HG03103 (cell line): Measurements from ENCODE around the gene C7.
"Not testable (repeated sequence)": the region's sequence is repeated elsewhere in the genome, so short reads cannot be mapped to it uniquely, and the experiment has no call there.

Source experiments
- ATAC-seq: cut with Tn5 transposase; IDR thresholded peaks from one replicate; pipeline ENCODE4 v1.9.1; 2021; ENCODE audit warnings: low read depth; ENCODE audit not compliant: unreplicated experiment

C7 gene

DNA sequence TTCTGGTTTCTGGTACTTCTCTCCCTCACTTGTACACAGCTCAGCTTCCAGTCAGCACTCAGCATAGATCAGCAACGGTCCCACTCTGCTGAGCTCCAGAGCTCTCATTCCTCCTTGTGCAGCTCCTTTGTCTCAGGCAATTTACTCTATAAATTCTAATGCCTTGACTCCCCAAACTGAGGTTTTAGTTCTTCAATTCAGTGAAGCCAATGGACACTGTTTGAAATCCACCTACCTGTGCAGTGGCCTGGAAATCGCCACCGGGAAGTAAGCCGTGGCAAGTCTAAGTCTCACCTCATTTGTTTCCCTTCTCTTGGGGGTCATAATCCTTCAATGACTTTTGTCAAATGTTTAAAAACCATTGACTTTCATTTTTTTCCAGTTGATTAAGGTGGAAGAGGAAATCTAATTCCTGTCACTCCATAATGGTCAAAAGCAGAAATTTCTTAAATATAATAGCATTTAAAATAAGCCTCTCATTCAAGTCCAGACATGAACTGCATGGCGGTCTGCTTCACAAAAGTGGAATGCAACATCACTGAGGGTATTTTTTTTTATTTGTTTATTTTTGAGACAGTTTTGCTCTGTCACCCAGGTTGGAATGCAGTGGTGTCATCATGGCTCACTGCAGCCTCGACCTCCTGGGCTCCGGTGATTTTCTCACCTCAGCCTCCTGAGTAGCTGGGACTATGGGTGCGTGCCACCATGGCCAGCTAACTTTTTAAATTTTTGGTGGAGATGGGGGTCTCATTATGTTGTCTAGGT is 79.6 kb downstream of the C7 start:
- ATAC-seq: no peak

DNA sequence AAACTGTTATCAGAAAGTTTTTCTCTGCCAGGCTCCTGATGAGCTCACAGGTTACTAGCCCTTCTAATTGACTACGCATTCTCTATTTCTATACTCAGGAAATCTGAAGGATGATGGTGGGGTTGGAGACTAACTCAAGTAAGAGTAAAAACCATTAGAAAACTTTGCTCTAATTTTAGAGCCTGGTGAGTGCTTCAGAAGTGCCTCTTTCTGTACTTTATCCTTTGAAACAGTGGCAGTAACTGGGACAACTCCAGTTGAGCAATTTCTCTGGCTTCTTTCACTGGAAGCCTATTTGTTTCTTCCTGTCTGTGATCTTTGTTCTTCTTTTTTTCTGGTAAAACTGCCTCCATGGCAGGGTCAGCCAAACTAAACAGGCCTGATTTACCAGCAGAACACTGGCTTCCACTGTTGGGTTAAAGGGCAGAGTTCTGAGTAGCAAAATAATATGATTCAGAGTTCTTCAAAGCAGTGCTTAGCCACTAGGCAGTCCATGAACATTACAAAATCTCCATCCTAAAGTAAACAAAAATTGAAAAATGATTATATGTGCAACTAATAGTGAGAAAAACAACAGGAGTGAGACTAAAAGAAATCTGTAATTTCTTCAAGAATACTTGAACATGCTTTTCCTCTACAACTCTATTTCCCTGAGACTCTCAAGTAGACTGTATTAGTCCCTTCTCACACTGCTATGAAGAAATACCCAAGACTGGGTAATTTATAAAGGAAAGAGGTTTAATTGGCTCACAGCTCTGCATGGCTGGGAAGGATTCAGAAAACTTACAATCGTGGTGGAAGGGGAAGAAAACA is 82.1 kb downstream of the C7 start:
- no peak for ATAC-seq

DNA sequence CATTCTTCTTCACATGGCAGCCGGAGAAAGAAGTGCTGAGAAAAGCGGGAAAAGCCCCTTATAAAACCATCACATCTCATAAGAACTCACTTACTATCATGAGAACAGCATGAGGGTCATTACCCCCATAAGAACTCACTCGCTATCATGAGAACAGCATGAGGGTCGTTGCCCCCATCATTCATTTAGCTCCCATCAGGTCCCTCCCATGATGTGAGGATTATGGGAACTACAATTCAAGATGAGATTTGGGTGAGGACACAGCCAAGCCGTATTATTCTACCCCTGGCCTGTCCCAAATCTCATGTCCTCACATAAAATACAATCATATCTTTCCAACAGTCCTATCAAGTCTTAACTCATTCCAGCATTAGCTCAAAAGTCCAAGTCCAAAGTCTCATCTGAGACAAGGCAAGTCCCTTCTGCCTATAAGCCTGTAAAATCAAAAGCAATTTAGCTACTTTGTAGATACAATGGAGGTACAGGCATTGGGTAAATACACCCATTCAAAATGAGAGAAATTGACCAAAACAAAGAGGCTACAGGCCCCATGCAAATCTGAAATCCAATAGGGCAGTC is 82.8 kb downstream of the C7 start:
- ATAC-seq: no peak

DNA sequence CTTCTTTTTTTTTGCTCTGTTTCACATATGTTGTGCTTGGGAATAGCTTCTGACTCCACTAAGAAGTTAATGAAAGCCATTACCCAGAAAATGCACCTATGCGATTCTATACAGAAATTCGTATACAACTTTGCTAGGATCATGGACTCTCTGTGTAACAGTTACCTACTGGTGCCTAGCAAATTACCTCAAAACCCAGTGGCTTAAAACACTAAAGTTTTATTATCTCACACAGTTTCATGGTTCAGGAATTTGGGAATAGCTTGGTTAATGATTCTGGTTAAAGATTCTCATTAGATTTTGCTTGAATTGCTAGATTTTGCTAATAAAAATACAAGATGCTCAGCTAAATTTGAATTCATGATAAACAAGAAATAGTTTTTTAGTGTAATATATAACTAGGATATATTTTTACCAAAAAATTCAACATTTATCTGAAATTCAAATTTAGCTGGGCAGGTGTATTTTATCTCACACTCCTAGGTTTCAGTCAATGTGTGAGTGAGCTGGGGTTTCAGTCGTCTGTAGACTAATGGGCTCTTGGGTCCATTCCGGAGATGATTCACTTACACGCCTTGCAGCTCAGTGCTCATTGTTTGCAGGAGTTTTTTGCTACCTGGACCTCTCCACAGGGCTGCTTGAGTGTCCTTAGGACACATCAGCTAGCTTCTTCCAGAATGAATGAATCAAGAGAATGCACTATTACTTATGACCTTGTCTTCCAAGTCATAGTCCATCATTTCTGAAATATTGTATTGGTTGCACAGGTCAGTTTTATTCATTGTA is 86.7 kb downstream of the C7 start:
- no peak for ATAC-seq

DNA sequence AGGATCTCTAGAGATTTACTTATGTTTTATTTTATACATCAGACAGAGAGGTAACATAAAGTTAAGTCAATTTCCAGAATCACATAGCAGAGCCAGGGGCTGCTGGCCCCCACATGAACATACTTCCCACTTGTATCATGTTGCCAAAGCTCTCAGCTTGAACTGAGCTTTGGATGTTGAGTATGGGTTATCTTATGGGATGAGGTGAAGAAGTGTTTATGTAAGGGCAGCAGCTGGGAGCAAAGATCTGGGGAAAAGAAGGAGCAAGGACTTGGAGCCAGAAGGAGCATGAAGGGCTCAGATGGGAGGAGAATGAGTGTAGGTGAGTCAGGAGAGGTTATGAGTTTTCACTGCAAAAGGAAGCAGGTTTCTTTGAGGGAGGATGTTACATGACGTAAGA is 89.8 kb downstream of the C7 start:
- ATAC-seq: no peak

DNA sequence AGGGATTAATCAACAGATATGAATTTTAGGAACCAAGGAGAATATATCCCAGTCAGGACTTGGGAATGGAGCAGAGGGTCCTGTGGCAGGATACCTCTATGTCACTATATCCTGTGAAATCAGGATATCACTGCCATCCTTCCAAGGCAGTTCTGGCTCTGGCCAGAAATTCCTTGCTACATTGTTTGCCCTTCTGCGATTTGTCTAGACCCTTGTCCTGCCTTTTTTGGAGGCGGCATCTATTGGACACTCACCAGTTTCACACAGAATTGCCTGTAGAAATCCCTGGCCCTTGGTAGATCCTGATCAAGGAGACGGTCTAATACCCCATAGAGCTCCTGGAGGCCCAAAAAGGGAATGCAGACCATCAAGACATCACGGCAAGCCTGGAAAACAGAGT is 90.7 kb downstream of the C7 start:
- ATAC-seq: no peak

DNA sequence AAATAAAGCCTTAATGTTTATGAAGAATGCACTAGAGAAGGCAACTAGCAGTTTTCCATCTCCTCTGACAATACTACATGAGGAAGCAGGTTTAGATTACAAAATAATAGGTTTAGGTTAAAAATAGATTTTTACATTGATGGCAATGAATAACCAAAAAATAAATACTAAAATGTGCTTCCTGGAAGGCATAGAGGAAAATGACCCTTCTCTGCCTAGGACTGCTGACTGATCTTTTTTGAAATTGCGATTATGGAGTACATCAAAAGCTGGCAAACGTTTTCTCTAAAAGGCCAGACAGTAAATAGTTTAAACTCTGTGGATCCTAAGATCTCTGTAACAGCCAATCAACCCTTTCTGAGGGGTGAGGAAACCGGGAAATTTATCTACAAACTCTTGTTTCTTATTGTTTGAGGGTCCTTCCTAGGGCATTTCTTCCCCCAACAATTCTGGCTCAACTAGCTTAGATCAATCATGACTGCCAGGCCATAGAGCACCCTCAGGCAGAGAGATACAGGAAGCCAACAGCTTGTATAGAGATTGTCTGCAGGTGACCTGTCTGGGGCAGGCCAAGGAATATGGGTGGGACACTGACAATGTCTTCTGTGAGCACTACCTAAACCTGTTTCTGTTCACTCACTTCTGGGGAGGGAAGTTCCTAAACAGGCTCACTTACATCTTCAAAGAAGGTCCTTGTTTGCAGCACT is 94.5 kb downstream of the C7 start:
- no peak for ATAC-seq

DNA sequence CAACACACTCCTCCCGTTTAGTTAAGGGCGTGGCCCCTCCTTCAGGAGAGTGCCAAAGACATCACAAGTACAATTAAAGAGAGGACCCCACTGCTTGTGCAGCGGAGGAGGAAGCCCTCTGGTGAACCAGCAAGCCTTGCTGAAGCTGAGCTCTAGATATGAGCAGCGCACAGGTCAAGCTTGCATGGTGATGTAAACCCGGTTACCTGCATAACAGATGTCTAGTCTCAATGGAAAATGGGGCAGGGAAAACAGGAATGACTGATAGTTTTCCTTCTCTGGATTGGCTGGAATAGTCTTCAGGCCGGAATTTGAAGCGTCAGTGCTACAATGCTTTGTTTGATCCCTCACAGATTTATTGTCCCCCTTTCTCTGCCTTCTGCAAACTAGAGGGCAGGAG is 95.6 kb downstream of the C7 start:
- ATAC-seq: no peak

DNA sequence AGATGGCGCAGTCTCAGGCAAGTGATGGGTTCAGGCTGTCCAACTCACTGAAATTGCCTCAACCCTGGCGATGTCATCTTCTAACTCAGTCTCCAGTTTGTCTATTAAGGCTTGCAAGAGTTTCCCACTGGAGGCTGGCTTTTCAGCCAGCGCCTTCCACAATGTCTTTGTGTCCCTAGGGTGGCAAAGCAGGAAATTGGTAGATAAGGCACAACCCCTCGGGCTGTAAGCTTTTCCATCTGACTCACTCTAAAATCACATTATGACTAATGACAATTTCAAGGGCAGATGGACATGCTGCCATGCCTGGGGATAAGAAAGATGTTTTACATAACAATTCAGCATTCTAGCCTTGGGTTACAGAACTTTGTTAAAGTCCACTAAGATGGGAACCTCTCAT is 99.9 kb downstream of the C7 start:
- ATAC-seq: no peak

DNA sequence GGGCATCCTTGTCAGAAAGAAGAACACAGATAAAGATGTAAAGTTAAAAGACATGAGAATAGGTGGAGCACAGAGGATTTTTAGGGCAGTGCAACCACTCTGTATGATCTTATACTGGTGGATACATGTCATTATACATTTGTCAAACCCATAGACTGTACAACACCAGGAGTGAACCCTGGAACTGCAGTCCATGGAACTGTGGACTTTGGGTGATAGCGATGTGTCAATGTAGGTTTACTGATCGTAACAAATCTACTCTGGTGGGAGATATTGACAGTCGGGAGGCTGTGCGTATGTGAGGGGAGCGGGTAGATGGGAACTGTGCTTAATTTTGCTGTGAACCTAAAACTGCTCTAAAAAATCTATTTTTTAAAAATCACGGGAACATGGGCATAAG is 101.3 kb downstream of the C7 start:
- no peak for ATAC-seq

DNA sequence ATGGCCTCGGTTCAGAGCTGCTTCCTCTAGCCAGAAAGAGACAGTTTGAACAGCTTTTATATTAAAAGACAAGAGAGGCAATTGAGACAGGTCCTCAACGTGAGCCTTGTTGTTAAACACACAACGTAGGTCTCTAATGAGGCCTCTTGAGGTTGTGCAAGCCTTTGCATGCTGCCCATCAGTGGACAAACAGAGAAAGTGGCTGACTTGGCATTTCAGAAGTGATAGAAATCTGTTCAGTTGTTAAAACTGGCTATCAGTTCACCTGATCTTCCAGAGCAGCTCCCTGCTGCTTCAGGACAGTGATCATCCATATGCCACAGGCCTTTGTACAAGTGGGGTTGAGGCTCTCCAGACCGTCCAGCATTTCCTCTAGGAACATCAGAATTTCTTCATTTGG is 103.0 kb downstream of the C7 start:
- ATAC-seq: no peak

DNA sequence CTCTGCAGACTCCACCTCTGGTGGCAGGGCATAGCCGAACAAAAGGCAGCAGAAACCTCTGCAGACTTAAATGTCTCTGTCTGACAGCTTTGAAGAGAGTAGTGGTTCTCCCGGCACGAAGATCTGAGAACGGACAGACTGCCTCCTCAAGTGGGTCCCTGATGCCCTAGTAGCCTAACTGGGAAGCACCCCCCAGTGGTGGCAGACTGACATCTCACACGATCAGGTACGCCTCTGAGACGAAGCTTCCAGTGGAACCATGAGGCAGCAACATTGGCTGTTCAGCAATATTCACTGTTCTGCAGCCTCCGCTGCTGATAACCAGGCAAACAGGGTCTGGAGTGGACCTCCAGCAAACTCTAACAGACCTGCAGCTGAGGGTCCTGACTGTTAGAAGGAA is 113.3 kb downstream of the C7 start:
- not testable (repeated sequence) for ATAC-seq
